22Rv1 (cell line): Measurements from ENCODE around the gene BCL3.

Experiments used
- CTCF ChIP-seq: fragments of 450-650 bp; IDR thresholded peaks from 2 replicates; pipeline ENCODE4 v1.5.1; 2017; ENCODE audit warnings: mild to moderate bottlenecking
- ZFX ChIP-seq: fragments of 450-650 bp; IDR thresholded peaks from 2 replicates; pipeline ENCODE4 v1.6.1; 2017; ENCODE audit warnings: antibody characterized with exemption, borderline replicate concordance

GRCh38 chr19:44796701-44797115 lies 48.2 kb downstream of the BCL3 start:
- TF ChIP-seq CTCF (no peak), ZFX (no peak)
